Upper lobe of left lung (tissue), 6 donors: ENCODE results near the gene NPHP4. TPM values are rescaled to one million over a fixed set of nuclear protein-coding genes. Genes with fewer than 3 reads are reported as not detected.

ENCODE experiments used
- ATAC-seq, 2 donors: fragments of 200-7000 bp; cut with Tn5 transposase; one replicate each; pipeline ENCODE4 v1.9.1; 2022; ENCODE audit warnings: mild to moderate bottlenecking in 2 of 2, moderate library complexity in 2 of 2; ENCODE audit not compliant: low FRiP score in 2 of 2
- DNase-seq, 2 donors: peaks; one replicate each; pipeline ENCODE4 v3.0.0-alpha.2; 2019 to 2020
- H3K27ac ChIP-seq, 4 donors: fragments of 200-600 bp; sonication (generic); one replicate each; pipeline ENCODE4 v1.5.1; 2016 to 2019
- H3K27me3 ChIP-seq, 4 donors: fragments of 200-600 bp; sonication (generic); one replicate each; pipeline ENCODE4 v1.5.1; 2017 to 2019
- H3K36me3 ChIP-seq, 4 donors: fragments of 200-600 bp; sonication (generic); one replicate each; pipeline ENCODE4 v1.5.1; 2016 to 2019
- H3K4me1 ChIP-seq, 4 donors: fragments of 200-600 bp; sonication (generic); one replicate each; pipeline ENCODE4 v1.5.1; 2018 to 2019
- H3K4me3 ChIP-seq, 4 donors: fragments of 200-600 bp; sonication (generic); one replicate each; pipeline ENCODE4 v1.5.1; 2017 to 2019; ENCODE audit warnings: mild to moderate bottlenecking in 2 of 4, moderate library complexity in 1 of 4
- H3K9me3 ChIP-seq, 4 donors: fragments of 200-600 bp; sonication (generic); one replicate each; pipeline ENCODE4 v1.5.1; 2018 to 2019
- EP300 ChIP-seq, 4 donors: sonication (generic); formaldehyde crosslinking; IDR thresholded peaks; one replicate each; pipeline ENCODE4 v1.5.1; 2017; ENCODE audit warnings: antibody characterized with exemption in 4 of 4, control low read depth in 2 of 4
- POLR2A ChIP-seq, 4 donors: fragments of 450-650 bp; IDR thresholded peaks; one replicate each; pipeline ENCODE4 v1.5.1; 2016 to 2017; ENCODE audit warnings: antibody characterized with exemption in 4 of 4, mild to moderate bottlenecking in 2 of 4
- POLR2AphosphoS5 ChIP-seq, 2 donors: sonication (generic); formaldehyde crosslinking; IDR thresholded peaks; one replicate each; pipeline ENCODE4 v1.5.1; 2017; ENCODE audit warnings: antibody characterized with exemption in 2 of 2
- WGBS, 2 donors: methylation state at CpG; one replicate each; pipeline ENCODE4 v1.1.5; 2017 to 2018; 5-methylcytosine and 5-hydroxymethylcytosine counted together
- total RNA-seq, 6 donors: library from RNA; depleted of rRNA in 4 of 6; stranded (reverse); fragments of >200 nt in 4 of 6; gene quantifications; one replicate each; pipeline versions ENCODE4 v1.1.0 to v1.2.1, GENCODE V29; 2016 to 2021
- TF ChIP-seq, protein P1 (sequence below), 6 experiments: fragments of 450-650 bp in 4 of 6; fragments of 200-600 bp in 2 of 6; sonication (generic) in 2 of 6; IDR thresholded peaks; one replicate each; pipeline ENCODE4 v1.5.1; 2016 to 2019; ENCODE audit warnings: antibody characterized with exemption in 6 of 6
- donor health status: DM: no; HTN: no; CAD: no; lungs with moderate emphysema.
- donor health status: DM: no; HTN: yes; CAD: no; lungs with severe emphysema.

Gene NPHP4
- total RNA-seq, 6 donors from 2014 or later: 13.5 to 45.1 (median 19.9) TPM

- H3K27ac ChIP-seq: no peak overlapping the region
- H3K36me3 ChIP-seq: peaks cover 0 to 27% (median 12%) of the 10 kb centered on the region in 4 donors
- no peaks in the 10 kb centered on the region for H3K4me1 ChIP-seq
- no peaks in the 10 kb centered on the region for H3K9me3 ChIP-seq
- no peak for ATAC-seq
- TF ChIP-seq, protein P1, sequence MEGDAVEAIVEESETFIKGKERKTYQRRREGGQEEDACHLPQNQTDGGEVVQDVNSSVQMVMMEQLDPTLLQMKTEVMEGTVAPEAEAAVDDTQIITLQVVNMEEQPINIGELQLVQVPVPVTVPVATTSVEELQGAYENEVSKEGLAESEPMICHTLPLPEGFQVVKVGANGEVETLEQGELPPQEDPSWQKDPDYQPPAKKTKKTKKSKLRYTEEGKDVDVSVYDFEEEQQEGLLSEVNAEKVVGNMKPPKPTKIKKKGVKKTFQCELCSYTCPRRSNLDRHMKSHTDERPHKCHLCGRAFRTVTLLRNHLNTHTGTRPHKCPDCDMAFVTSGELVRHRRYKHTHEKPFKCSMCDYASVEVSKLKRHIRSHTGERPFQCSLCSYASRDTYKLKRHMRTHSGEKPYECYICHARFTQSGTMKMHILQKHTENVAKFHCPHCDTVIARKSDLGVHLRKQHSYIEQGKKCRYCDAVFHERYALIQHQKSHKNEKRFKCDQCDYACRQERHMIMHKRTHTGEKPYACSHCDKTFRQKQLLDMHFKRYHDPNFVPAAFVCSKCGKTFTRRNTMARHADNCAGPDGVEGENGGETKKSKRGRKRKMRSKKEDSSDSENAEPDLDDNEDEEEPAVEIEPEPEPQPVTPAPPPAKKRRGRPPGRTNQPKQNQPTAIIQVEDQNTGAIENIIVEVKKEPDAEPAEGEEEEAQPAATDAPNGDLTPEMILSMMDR (IDR thresholded peaks at IDR 0.05): no peak
- TF ChIP-seq EP300 (IDR thresholded peaks at IDR 0.05) (no peak), POLR2AphosphoS5 (IDR thresholded peaks at IDR 0.05) (no peak), POLR2A (IDR thresholded peaks at IDR 0.05) (no peak)
- no peak overlapping the region for H3K4me3 ChIP-seq
- no peak for DNase-seq
- 91 to 96% methylated on average over 2 of the region's 2 CpGs for WGBS, 2 donors
- no peaks in the 10 kb centered on the region for H3K27me3 ChIP-seq
These were observed 51.4 kb downstream of the NPHP4 start for GRCh38 chr1:5940723-5941407.

DNA sequence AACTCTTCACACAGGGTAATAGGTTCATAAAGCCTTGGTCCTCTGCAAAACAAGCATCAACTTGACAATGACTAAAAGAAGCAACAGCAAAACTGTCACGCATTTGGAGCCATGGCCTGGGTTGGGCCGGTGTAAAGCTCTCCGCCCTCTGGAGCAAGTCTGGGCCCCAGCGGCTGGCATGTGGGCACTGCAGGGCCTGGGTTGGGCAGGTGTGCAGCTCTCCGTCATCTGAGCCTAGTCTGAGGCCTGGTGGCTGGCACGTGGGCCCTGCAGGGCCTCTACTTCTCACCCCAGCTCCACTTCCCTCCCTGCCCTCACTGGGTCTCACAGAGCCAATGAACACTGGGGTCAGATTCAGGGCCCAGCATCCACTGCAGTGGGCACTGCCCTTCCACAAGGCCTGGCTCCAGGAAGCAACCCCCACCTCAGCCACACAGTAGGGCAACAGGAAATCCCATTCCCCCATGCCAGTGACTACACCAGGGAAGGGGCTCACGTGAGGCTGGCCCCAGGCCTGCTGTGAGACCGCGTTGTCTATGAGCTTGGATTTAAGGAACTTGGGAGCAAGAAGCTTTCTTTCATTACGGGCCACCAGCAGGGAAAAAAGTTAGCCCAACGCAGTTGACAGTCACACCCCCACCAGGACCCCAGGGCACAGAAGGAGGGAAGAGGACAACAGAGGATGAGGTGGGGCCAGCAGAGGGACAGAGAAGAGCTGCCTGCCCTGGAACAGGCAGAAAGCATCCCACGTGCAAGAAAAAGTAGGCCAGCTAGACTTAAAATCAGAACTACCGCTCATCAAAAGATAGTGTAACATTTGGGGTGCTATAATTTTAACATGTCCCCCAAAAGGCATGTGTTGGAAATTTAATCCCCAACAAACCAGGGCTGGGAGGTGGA, 52.7 kb downstream of the NPHP4 start:
- Histone ChIP-seq H3K4me3 (no peak overlapping the region), H3K9me3 (no peaks in the 10 kb centered on the region), H3K27me3 (no peaks in the 10 kb centered on the region), H3K36me3 (peaks cover 0 to 15% (median 7%) of the 10 kb centered on the region in 4 donors), H3K27ac (no peak overlapping the region), H3K4me1 (no peaks in the 10 kb centered on the region)
- TF ChIP-seq, protein P1 (IDR thresholded peaks at IDR 0.05): no peak
- TF ChIP-seq EP300 (IDR thresholded peaks at IDR 0.05): no peak
- TF ChIP-seq POLR2A (IDR thresholded peaks at IDR 0.05): no peak
- no peak for TF ChIP-seq POLR2AphosphoS5 (IDR thresholded peaks at IDR 0.05)
- ATAC-seq (no peak), DNase-seq (no peak)
- 94 to 100% methylated on average over 11 of the region's 13 CpGs for WGBS, 2 donors

GRCh38 chr1:5938101-5938646, 54.1 kb downstream of the NPHP4 start:
- H3K9me3 ChIP-seq: no peaks in the 10 kb centered on the region
- peaks cover 0 to 7% (median 3%) of the 10 kb centered on the region in 4 donors for H3K36me3 ChIP-seq
- DNase-seq (no peak), ATAC-seq (no peak)
- TF ChIP-seq POLR2A (IDR thresholded peaks at IDR 0.05) (no peak), POLR2AphosphoS5 (IDR thresholded peaks at IDR 0.05) (no peak), EP300 (IDR thresholded peaks at IDR 0.05) (no peak)
- TF ChIP-seq, protein P1 (IDR thresholded peaks at IDR 0.05): no peak
- no peak overlapping the region for H3K27ac ChIP-seq
- 75 to 91% methylated on average over 2 to 17 of the region's 17 CpGs for WGBS, 2 donors
- no peak overlapping the region for H3K4me3 ChIP-seq
- H3K4me1 ChIP-seq: no peaks in the 10 kb centered on the region
- H3K27me3 ChIP-seq: no peaks in the 10 kb centered on the region

DNA sequence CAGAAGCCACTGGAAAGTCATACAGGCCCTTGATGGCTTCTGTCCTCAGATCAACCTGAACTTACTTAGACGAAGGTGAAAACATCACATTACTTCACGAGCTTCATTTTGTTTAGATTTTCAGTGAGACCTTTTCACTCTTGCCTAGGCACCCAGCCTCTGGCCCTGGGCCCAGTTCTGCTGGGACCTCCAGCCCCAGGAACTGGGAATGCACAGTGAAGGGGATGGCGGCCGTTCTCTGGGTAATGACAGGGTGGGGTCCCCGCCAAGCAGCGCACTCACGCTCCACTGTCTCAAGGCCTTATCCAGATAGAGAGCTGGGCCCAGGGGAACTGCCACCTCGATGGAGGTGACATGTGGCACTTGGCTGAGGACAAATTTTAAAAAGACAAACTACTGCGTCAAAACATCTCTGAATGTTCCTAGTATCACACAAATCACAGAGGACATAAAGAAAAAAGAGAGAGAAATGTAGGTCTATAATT, 54.8 kb downstream of the NPHP4 start:
- H3K27ac ChIP-seq: no peak overlapping the region
- no peak for ATAC-seq
- H3K9me3 ChIP-seq: no peaks in the 10 kb centered on the region
- DNase-seq: no peak
- H3K4me1 ChIP-seq: no peaks in the 10 kb centered on the region
- H3K36me3 ChIP-seq: peaks cover 0 to 15% (median 3%) of the 10 kb centered on the region in 4 donors
- H3K27me3 ChIP-seq: no peaks in the 10 kb centered on the region
- WGBS, 2 donors: 93 to 94% methylated on average over 9 of the region's 9 CpGs
- TF ChIP-seq POLR2AphosphoS5 (IDR thresholded peaks at IDR 0.05) (no peak), EP300 (IDR thresholded peaks at IDR 0.05) (no peak), POLR2A (IDR thresholded peaks at IDR 0.05) (no peak)
- TF ChIP-seq, protein P1 (IDR thresholded peaks at IDR 0.05): no peak
- H3K4me3 ChIP-seq: no peak overlapping the region
